Medulla oblongata (tissue), 1 donor: Measurements from ENCODE around the gene UBE2H.
"Not testable (repeated sequence)": the region's sequence is repeated elsewhere in the genome, so short reads cannot be mapped to it uniquely, and the experiment has no call there.

Experiments
- DNase-seq: peaks from one replicate; pipeline ENCODE4 v3.0.0-alpha.2; 2015; ENCODE audit errors: extremely low spot score

Gene UBE2H

DNA sequence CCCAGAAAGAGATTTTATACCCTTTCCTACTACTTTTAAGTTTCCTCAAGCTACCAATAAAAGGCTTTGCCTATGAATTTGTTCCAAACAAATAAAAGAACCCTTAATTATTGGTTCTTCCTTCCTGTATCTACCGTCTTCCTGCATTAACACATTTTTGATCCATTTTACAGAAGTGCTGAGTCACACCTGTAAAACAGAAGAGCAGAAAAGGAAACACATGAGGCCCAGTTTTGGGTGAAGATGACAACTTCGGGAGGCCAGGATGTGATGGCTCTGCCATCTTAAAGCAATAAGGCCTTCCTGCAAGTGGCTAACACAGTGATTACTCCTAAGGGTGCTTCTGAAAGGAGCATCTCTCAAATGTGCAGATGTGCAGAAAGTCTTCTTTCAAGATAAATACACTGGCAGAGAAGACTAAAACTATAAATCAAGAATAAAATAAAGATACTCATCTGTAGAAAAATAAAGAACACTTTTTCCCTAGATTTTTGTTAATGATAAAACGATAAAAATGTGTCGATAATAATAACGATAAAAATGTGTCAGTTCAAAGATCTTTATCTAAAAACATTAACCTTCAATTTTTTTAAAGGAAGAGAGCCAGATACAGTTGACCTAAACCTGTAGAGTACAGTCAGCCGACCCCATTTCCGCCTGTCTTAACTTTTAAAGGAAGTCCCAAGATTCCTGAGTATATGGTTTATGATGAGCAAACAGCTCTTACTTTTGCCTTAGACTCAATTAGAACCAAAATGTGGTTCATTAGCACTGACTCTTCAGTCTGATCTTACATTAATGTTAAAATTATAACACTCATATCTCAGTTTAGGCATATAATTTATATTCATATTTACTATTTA, 108.6 kb downstream of the UBE2H start:
- DNase-seq = no peak

DNA sequence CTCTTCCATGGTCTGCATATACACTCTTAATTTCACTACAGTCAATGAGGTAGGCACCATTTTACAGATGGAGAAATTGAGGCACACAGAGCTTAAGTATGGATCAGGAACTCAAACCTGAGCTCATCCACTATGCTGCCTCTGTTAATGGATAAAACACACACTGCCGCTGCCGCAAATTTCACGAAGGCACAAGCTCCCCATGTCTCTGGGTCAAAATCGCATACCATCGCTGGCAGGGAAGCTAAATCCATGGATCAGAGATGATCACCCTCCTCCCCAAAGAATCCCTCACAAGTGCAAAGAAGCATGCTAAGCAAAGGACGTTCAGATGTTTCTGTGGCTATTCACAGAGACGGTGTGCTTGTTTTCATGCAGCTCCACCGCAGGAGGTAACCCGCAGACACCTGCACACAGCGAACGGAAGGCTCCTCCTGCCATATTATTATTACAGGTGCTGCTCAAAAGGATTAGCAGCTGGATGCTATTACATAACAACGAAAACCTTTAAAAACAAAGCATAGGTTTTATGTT, 109.3 kb downstream of the UBE2H start:
- no peak for DNase-seq

GRCh38 chr7:129841465-129841864, 111.3 kb downstream of the UBE2H start:
- no peak for DNase-seq

- no peak for DNase-seq
Measured at GRCh38 chr7:129840757-129841156, 112.0 kb downstream of the UBE2H start.

DNA sequence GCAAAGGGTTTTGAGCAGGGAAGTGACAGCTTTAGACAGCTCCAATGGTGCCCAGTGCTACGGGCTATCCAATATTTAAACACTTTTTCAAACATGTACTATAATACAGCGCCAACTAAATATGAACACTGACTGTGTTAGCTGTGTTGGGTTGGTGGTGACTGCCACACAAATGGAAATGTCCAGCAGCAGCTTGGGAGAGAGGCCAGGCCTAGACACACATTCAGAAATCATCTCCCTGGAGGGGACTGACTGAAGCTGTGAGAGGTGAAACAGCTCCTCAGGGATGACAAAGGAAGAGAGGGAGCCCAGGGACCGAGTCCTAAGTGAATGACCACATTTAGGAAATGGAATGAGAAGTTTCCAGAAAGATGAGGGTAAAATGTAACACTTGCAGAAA, 115.8 kb downstream of the UBE2H start:
- no peak for DNase-seq

DNA sequence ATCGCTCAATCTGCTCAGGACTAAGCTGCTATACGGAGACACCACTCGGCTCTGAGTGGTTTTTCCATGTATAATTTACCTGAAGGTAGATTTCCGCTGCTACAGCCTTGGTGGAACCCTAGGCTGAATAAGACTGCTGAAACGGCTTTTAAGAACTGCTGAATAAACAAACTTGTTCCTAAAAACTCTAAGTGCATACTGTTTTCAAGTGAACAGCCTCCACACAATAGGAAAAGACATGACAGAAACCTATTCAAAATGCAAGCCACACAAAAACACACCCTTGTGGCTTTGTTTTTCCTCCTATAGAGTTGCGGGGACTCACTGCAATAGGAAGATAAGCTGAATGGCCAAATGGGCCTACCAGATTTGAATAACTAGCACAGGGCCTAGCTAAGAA, 117.2 kb downstream of the UBE2H start:
- DNase-seq = no peak

- DNase-seq = not testable (repeated sequence)
Measured at GRCh38 chr7:129833353-129833752, 119.4 kb downstream of the UBE2H start.

DNA sequence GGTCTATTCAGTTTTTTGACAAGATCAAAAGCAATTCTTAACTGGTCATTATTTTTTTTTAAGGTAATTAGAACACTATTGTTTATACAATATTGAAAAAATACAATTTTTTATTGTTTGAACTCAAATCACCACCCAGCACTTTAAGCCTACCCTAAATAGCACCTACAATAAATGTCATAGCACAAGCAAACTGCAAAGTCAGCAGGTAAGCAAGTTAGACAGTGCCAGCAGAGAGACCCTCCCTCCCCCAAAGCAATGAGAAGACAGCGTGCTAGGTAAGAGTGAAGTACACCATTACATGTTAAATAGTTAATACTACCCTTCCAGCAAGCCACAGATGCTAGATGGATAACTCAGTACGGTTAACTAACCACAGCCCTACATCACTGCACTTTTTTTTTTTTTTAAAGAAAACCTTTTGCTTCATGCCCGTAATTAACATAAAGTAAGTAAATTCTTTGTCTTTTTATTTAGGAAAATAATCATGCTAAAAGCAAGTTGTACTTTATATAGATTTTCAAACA, 120.0 kb downstream of the UBE2H start:
- no peak for DNase-seq

DNA sequence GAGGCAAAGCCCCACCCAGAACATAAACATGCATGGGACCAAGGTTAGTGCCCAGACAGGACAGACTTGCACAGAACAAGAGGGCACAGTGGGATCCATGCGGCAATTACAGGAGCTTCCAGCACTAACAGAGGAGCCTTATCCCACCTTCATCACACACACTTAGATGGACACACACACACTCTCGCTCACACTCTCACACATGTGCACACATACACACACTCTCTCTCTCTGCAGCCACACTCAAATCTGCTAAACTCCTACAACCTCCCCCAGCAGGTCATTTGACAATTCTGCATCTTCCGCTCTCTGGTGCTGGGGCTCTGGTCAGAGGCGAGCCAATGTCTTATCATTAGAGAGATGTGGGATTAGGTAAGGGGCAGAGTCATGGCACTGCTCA, 120.5 kb downstream of the UBE2H start:
- no peak for DNase-seq

DNA sequence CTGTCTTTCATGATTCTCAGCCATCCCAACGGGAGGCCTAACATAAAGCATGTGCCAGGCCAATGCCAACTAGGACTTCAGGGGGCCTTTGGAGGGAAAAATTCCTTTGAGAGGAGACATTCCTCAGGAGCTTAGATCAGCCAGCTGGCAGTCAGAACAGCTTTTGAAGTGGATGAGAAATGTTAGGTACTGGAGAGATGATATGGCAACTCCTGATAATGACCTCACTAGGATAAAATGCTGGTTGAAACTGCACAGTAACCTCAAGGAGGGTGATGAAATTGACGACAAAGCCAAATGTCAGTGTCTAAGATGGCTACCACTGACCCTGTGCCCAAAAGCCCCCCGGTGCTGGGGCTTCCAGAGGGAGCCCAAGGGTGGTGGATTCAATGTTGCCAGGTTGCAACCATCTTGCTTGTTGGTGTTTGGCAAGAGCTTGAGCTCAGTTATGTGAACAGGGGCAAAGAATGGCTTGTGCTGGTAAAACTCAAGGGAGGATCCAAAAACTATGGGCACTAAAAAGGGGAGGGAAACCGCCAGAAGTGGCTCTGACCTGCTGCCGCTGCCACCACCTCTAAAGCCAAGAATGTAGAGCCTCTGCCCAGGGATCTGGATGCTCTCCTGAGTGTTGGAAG, 121.2 kb downstream of the UBE2H start:
- DNase-seq = no peak

DNA sequence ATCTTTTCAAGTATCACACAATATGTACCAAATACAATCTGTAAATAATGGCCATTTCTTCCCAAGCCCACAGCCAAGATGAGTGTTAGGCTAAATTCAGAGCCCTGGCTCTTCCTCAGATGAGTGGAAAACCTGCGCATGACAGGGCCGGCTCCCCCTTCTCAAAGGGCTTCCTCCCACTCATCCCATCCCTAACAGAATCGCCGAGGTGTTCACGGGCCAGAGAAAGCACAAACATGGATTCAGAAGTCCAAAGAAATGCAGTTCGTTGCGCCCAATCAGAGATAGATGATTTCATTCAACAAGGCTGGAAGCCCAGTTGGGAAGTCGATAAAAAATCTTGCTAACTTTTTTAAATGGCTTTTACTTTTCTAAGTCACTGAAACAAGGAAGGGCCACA, 121.8 kb downstream of the UBE2H start:
- no peak for DNase-seq

DNA sequence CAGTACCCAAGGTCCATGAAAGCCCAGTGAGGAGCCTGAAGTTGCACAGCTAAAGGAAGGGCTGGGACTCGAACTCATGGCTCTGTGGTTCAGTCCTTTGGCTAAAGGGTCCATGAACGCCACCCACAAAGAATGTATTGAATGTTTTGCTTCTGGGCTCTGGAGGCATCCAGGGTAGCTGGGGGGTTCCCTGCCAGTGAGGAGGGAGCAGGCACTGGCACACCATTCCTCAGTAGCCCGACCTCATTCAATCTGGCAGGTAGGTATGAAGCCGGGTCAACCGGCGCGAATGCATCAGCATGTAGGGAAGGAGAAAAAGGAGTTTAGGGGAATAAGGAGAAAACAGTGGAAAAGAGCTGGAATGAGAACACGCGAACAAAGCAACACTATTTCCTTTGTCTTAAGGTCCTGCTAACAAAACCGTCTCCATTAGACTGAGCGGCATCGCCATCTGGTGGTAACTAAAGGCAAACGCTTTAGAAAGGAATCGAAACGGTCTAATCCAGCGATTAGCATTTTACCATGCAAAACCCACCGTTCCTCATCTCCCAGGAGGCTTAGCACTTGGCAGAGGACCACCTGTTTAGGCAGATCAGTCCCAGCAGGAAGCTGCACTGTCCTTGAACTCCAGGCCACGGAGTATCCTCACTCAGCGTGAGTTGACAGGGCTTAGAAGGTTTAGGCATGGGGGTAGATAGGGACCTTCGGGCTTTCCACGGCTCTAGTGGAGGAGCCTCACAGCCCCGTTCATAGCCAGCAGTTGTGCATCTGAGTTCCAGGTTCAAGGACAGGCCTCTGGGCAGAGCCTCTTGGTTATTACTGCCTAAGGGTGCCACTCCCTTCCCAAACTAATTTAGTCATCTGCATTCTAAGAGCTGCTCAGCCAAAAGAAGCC, 122.8 kb downstream of the UBE2H start:
- peak; percentile 92 for DNase-seq

GRCh38 chr7:129828989-129829736, 123.6 kb downstream of the UBE2H start:
- no peak for DNase-seq

DNA sequence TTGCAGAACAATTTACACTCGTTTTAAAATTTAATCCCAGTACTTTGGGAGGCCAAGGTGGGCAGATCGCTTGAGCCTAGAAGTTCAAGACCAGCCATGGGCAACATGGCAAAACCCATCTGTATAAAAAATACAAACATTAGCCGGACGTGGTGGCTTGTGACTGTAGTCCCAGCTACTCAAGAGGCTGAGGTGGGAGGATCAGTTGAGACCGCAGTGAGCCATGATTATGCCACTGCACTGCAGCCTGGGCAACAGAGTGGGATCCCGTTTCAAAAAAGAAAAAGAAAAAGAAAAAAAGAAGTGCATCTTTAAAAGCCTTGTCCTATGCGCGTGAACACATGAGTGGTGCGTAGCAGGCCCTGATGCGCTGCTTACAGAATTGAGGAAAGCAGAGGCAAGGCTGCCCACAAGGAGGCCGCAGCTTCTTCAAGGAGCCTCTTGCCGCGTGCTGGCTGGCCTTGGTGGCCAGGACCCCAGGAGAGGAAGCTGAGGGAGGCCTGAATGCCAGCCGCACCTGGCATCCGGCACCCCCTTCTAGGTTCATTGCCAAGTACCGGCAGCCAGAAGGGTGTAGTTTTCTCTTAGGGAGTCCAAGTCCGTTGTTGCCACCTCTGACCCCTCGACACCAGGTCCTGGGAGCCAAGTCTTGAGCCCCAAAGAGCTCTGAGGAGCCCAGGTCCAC, 124.5 kb downstream of the UBE2H start:
- no peak for DNase-seq

GRCh38 chr7:129827467-129827990, 125.2 kb downstream of the UBE2H start:
- DNase-seq = no peak

DNA sequence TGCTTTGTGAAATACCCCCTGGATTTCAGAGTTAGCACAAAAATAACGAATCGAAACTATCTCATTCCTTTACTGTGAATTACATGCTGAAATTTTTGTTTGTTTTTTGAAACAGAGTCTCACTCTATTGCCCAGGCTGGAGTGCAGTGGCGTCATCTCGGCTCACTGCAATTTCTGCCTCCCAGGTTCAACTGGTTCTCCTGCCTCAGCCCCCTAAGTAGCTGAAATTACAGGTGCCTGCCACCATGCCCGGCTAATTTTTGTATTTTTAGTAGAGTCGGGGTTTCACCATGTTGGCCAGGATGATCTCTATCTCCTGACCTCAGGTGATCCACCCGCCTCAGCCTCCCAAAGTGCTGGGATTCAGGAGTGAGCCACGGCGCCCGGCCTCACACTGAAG, 125.9 kb downstream of the UBE2H start:
- DNase-seq = not testable (repeated sequence)

GRCh38 chr7:129825209-129825970, 127.4 kb downstream of the UBE2H start:
- peak; percentile 84 for DNase-seq

DNA sequence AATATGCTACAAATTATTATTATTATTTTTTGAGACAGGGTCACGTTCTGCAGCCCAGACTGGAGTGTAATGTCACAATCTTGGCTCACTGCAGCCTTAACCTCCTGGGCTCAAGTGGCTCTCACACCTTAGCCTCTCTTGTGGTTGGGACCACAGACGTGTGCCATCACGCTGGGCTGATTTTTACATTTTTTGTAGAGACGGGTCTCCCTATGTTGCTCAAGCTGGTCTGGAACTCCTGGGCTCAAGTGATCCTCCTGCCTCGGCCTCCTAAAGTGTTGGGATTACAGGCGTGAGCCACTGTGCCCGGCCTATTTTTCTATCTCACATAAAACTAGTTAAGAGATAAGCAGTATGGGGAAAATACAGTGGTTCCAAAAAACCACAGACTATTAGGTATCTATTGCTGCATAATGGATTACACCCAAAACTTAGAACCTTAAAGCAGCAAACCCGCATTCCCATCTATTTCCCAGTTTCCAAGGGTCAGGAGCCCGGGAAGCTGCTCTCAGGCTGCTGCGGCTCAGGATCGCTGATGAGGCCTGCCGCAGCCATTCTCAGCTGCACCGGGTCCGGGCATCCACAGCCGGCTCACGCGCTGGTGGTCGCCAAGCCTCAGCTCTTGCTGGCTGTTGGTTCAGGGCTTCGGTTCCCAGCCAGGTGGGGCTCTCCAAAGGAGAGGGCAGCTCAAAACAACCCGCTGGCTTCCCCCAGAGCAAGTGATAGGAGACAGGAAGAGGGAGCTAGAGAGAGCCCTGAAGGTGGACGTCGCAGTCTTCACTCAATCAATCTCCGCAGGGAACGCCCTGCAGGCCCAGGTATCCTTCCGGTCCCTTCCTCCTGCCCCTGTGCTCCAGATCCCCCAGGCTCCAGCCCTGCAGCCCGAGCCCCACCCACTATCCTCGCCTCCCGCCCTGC, 128.2 kb downstream of the UBE2H start:
- peak; percentile 25 for DNase-seq
